A673 (cell line): ENCODE data around the gene SNORC. TPM values are rescaled to one million over a fixed set of nuclear protein-coding genes. Genes with fewer than 3 reads are reported as not detected.

Source experiments
- BruUV-seq: library from RNA; stranded (reverse); fragments of 400-500 nt; replicated peaks from 2 replicates; lab custom pipeline; 2021; lab: Mats Ljungman, UMichigan
- CTCF ChIA-PET: fragments of 300-600 bp; sonication (Branson Sonifier 250); formaldehyde crosslinking; loops from one replicate; lab custom pipeline; 2022; ENCODE audit warnings: antibody characterized with exemption; lab: Charles Lee
- POLR2A ChIA-PET: fragments of 300-600 bp; sonication (Branson Sonifier 250); formaldehyde crosslinking; loops from one replicate; lab custom pipeline; 2022; ENCODE audit warnings: antibody characterized with exemption; ENCODE audit not compliant: low non-redundant PET; lab: Charles Lee
- DNase-seq: peaks from one replicate; pipeline ENCODE4 v3.0.0-alpha.2; 2015; ENCODE audit warnings: low spot score
- H3K27ac ChIP-seq: fragments of 200-600 bp; sonication (generic); 2 replicates; pipeline ENCODE4 v1.5.1; 2016; ENCODE audit warnings: mixed run types, low read depth, mild to moderate bottlenecking, mixed read lengths, antibody characterized with exemption, low read length; ENCODE audit not compliant: poor library complexity, severe bottlenecking
- H3K27me3 ChIP-seq: fragments of 200-600 bp; sonication (generic); replicated peaks from 2 replicates; pipeline ENCODE4 v1.6.1; 2017; ENCODE audit warnings: mixed run types, low read depth, mild to moderate bottlenecking, mixed read lengths, antibody characterized with exemption, low read length; ENCODE audit not compliant: insufficient read depth, poor library complexity
- H3K36me3 ChIP-seq: fragments of 200-600 bp; sonication (generic); 2 replicates; pipeline ENCODE4 v1.6.1; 2016; ENCODE audit warnings: mixed run types, mild to moderate bottlenecking, mixed read lengths, antibody characterized with exemption, low read length; ENCODE audit not compliant: insufficient read depth, poor library complexity, severe bottlenecking
- H3K4me1 ChIP-seq: fragments of 200-600 bp; sonication (generic); 2 replicates; pipeline ENCODE4 v1.6.1; 2017; ENCODE audit warnings: mixed run types, mild to moderate bottlenecking, mixed read lengths, antibody characterized with exemption, low read length; ENCODE audit not compliant: insufficient read depth, poor library complexity, severe bottlenecking
- H3K4me3 ChIP-seq: fragments of 200-600 bp; sonication (generic); 2 replicates; pipeline ENCODE4 v1.5.1; 2016; ENCODE audit warnings: low read depth, mixed run types, mild to moderate bottlenecking, mixed read lengths, low read length; ENCODE audit not compliant: poor library complexity, severe bottlenecking
- H3K9me3 ChIP-seq: fragments of 200-600 bp; sonication (generic); 2 replicates; pipeline ENCODE4 v1.6.1; 2016; ENCODE audit warnings: mixed run types, low read depth, mild to moderate bottlenecking, mixed read lengths, antibody characterized with exemption, low read length; ENCODE audit not compliant: poor library complexity, severe bottlenecking
- CTCF ChIP-seq: fragments of 300-800, 200-600 bp; sonication (generic); conservative IDR thresholded peaks from 2 replicates; pipeline ENCODE4 v1.5.1; 2017; ENCODE audit warnings: low read depth, mild to moderate bottlenecking, antibody characterized with exemption, low read length, moderate library complexity, mixed read lengths
- EZH2 ChIP-seq: fragments of 200-600 bp; sonication (generic); IDR thresholded peaks from 2 replicates; pipeline ENCODE4 v1.6.1; 2017; ENCODE audit warnings: borderline replicate concordance, low read depth, mild to moderate bottlenecking, mixed read lengths, antibody characterized with exemption, low read length; ENCODE audit not compliant: poor library complexity, severe bottlenecking
- intact Hi-C: fragments of 100-400 bp; cut with micrococcal nuclease; formaldehyde crosslinking; loops from one replicate; pipeline ENCODE4 v1.10.0; 2022; ENCODE audit not compliant: unreplicated experiment
- total RNA-seq: library from RNA; stranded (reverse); gene quantifications from 2 replicates; pipeline ENCODE4 v1.2.3, GENCODE V29; 2021

SNORC gene
- total RNA-seq, 1 experiment from 2014 or later: 4.6 TPM

- Histone ChIP-seq H3K9me3 (no peaks in the 10 kb centered on the region), H3K4me1 (peaks cover 10% of the 10 kb centered on the region), H3K27me3 (no peaks in the 10 kb centered on the region), H3K27ac (no peak overlapping the region), H3K4me3 (no peak overlapping the region), H3K36me3 (peaks cover 55% of the 10 kb centered on the region)
- TF ChIP-seq EZH2: no peak
- no peak for TF ChIP-seq CTCF
- no peak for DNase-seq
- intact Hi-C loops: loop anchor here (2.0 to 5.0 kb wide), 3 partner anchors 176 to 400 kb away; partner anchors contain the start of gene ATG16L1
- ChIA-PET POLR2A (no interaction called here), CTCF (interaction anchor here (1.5 kb wide), 1 partner anchor 202 kb away, joined by 3 read pairs; no protein-coding TSS in a partner anchor)
- no TSS peak for BruUV-seq
Measured at GRCh38 chr2:232852676-232853075, 17.4 kb upstream of the SNORC start.

- TF ChIP-seq CTCF (no peak), EZH2 (no peak)
- Histone ChIP-seq H3K27ac (no peak overlapping the region), H3K4me3 (no peak overlapping the region), H3K36me3 (peaks cover 50% of the 10 kb centered on the region), H3K27me3 (no peaks in the 10 kb centered on the region), H3K4me1 (peaks cover 10% of the 10 kb centered on the region), H3K9me3 (no peaks in the 10 kb centered on the region)
- intact Hi-C loops: loop anchor here (5.0 kb wide), 1 partner anchor 398 kb away; the partner anchor contains the start of gene ATG16L1
- DNase-seq: peak; percentile 74
- ChIA-PET CTCF (no interaction called here), POLR2A (no interaction called here)
- no TSS peak for BruUV-seq
Measured at GRCh38 chr2:232854082-232854481, 16.0 kb upstream of the SNORC start.

- TSS peak; percentile 57 for BruUV-seq
- Histone ChIP-seq H3K27me3 (no peaks in the 10 kb centered on the region), H3K9me3 (no peaks in the 10 kb centered on the region), H3K4me3 (no peak overlapping the region), H3K4me1 (peaks cover 10% of the 10 kb centered on the region), H3K36me3 (peaks cover 24% of the 10 kb centered on the region), H3K27ac (no peak overlapping the region)
- no peak for TF ChIP-seq EZH2
- TF ChIP-seq CTCF: no peak
- intact Hi-C loops: no loop called here
- ChIA-PET POLR2A (no interaction called here), CTCF (interaction anchor here (1.0 kb wide), 1 partner anchor 152 kb away, joined by 3 read pairs; no protein-coding TSS in a partner anchor)
- DNase-seq: no peak
Measured at GRCh38 chr2:232857158-232857563, 12.9 kb upstream of the SNORC start.
